ENCODE results near the gene ULBP2. TPM values are rescaled to one million over a fixed set of nuclear protein-coding genes. Genes with fewer than 3 reads are reported as not detected.
A peak's percentile ranks its signal among the peaks of the same experiment; 100 is the strongest.
"Not testable (repeated sequence)": the region's sequence is repeated elsewhere in the genome, so short reads cannot be mapped to it uniquely, and the experiment has no call there.

ULBP2 gene
- total RNA-seq, 2 experiments from 2014 or later: 1.8 to 1.9 TPM

GRCh38 chr6:149965194-149966020 is 23.6 kb downstream of the ULBP2 start:
- Mint-ChIP-seq H3K27ac (peak overlapping the region; percentile 55), H3K4me1 (ENCODE audit: low read depth) (peaks cover 28% of the 10 kb centered on the region), H3K27me3 (peaks cover 97% of the 10 kb centered on the region), H3K36me3 (ENCODE audit: low read depth) (no peaks in the 10 kb centered on the region), H3K9me3 (no peaks in the 10 kb centered on the region), H3K4me3 (peak overlapping the region; percentile 95)
- intact Hi-C loops (cut with DNase I, micrococcal nuclease): no loop called here
- Histone ChIP-seq H3K27ac (ENCODE audit: low read depth in 1 of 2, low read length in 2 of 2) (no peak overlapping the region), H3K4me1 (ENCODE audit: insufficient read depth, low read length) (peaks cover 31% of the 10 kb centered on the region), H3K4me3 (ENCODE audit: low read length) (peak overlapping the region; percentile 55), H3K9me3 (ENCODE audit: control insufficient read depth in 1 of 2, insufficient read depth in 1 of 2, low read length in 2 of 2) (peaks cover 0 to 18% of the 10 kb centered on the region in 2 experiments), H3K36me3 (ENCODE audit: insufficient read depth, low read length) (no peaks in the 10 kb centered on the region), H3K27me3 (ENCODE audit: control insufficient read depth in 1 of 2, insufficient read depth in 2 of 2, low read length in 2 of 2) (peaks cover 51 to 69% of the 10 kb centered on the region in 2 experiments)
- ChIA-PET CTCF (no interaction called here), POLR2A (interaction anchor here (0.9 kb wide), 1 partner anchor 26 kb away, joined by 5 read pairs; no protein-coding TSS in a partner anchor)
- no peak for ATAC-seq (ENCODE audit: poor library complexity)
- peak in 8 of 14 experiments; percentile 13 to 60 (median 47) for DNase-seq
- TF ChIP-seq, protein P1, sequence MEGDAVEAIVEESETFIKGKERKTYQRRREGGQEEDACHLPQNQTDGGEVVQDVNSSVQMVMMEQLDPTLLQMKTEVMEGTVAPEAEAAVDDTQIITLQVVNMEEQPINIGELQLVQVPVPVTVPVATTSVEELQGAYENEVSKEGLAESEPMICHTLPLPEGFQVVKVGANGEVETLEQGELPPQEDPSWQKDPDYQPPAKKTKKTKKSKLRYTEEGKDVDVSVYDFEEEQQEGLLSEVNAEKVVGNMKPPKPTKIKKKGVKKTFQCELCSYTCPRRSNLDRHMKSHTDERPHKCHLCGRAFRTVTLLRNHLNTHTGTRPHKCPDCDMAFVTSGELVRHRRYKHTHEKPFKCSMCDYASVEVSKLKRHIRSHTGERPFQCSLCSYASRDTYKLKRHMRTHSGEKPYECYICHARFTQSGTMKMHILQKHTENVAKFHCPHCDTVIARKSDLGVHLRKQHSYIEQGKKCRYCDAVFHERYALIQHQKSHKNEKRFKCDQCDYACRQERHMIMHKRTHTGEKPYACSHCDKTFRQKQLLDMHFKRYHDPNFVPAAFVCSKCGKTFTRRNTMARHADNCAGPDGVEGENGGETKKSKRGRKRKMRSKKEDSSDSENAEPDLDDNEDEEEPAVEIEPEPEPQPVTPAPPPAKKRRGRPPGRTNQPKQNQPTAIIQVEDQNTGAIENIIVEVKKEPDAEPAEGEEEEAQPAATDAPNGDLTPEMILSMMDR (IDR thresholded peaks at IDR 0.05): no peak

GRCh38 chr6:149966319-149966718 is 24.5 kb downstream of the ULBP2 start:
- H3K9me3 Mint-ChIP-seq; ATAC-seq (ENCODE audit: poor library complexity); H3K36me3 ChIP-seq (ENCODE audit: insufficient read depth, low read length); intact Hi-C loops (cut with DNase I, micrococcal nuclease); H3K4me3 ChIP-seq (ENCODE audit: low read length); CTCF ChIA-PET; H3K36me3 Mint-ChIP-seq (ENCODE audit: low read depth); DNase-seq; H3K27ac ChIP-seq (ENCODE audit: low read depth in 1 of 2, low read length in 2 of 2); H3K27ac Mint-ChIP-seq; POLR2A ChIA-PET: not testable (repeated sequence)
- Histone ChIP-seq H3K4me1 (ENCODE audit: insufficient read depth, low read length) (peaks cover 31% of the 10 kb centered on the region), H3K27me3 (ENCODE audit: control insufficient read depth in 1 of 2, insufficient read depth in 2 of 2, low read length in 2 of 2) (peaks cover 53 to 63% of the 10 kb centered on the region in 2 experiments), H3K9me3 (ENCODE audit: control insufficient read depth in 1 of 2, insufficient read depth in 1 of 2, low read length in 2 of 2) (peaks cover 0 to 18% of the 10 kb centered on the region in 2 experiments)
- Mint-ChIP-seq H3K27me3 (peaks cover 97% of the 10 kb centered on the region), H3K4me1 (ENCODE audit: low read depth) (peaks cover 28% of the 10 kb centered on the region), H3K4me3 (peak overlapping the region; percentile 95)

DNA sequence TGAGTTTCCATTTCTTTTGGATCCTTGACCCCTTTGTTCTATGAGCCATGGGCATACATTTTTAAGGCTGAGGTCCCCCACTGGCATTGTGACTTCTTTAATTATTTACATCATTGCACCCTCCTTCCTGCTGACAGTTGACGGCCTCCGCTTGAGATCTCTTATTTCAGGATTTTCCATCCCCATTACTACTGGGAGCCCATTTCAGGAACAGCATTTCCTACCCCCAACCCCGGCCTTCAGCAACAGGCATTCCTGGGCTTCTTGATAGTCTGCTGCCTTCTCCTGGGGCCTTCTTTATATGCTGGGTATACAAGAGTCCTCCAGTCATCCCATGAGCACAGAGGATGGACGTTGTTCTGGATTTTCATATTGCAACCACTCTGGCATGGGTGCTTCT is 25.8 kb downstream of the ULBP2 start:
- no peak overlapping the region for H3K4me3 ChIP-seq (ENCODE audit: low read length)
- ATAC-seq (ENCODE audit: poor library complexity) (no peak), DNase-seq (no peak)
- Mint-ChIP-seq H3K9me3 (no peaks in the 10 kb centered on the region), H3K27me3 (peaks cover 93% of the 10 kb centered on the region), H3K4me1 (ENCODE audit: low read depth) (peaks cover 28% of the 10 kb centered on the region), H3K27ac (no peak overlapping the region), H3K4me3 (no peak overlapping the region), H3K36me3 (ENCODE audit: low read depth) (no peaks in the 10 kb centered on the region)
- peaks cover 43 to 54% of the 10 kb centered on the region in 2 experiments for H3K27me3 ChIP-seq (ENCODE audit: control insufficient read depth in 1 of 2, insufficient read depth in 2 of 2, low read length in 2 of 2)
- peaks cover 0 to 15% of the 10 kb centered on the region in 2 experiments for H3K9me3 ChIP-seq (ENCODE audit: control insufficient read depth in 1 of 2, insufficient read depth in 1 of 2, low read length in 2 of 2)
- POLR2A ChIA-PET: no interaction called here
- no peak overlapping the region for H3K27ac ChIP-seq (ENCODE audit: low read depth in 1 of 2, low read length in 2 of 2)
- no peaks in the 10 kb centered on the region for H3K36me3 ChIP-seq (ENCODE audit: insufficient read depth, low read length)
- peaks cover 31% of the 10 kb centered on the region for H3K4me1 ChIP-seq (ENCODE audit: insufficient read depth, low read length)
- CTCF ChIA-PET: no interaction called here
- intact Hi-C loops (cut with DNase I, micrococcal nuclease): no loop called here
- TF ChIP-seq, protein P1 (IDR thresholded peaks at IDR 0.05): no peak

GRCh38 chr6:149967999-149968398 is 26.2 kb downstream of the ULBP2 start:
- ATAC-seq (ENCODE audit: poor library complexity); H3K4me3 Mint-ChIP-seq; H3K27ac Mint-ChIP-seq; H3K27ac ChIP-seq (ENCODE audit: low read depth in 1 of 2, low read length in 2 of 2); intact Hi-C loops (cut with DNase I, micrococcal nuclease); POLR2A ChIA-PET; CTCF ChIA-PET; H3K9me3 Mint-ChIP-seq; H3K36me3 ChIP-seq (ENCODE audit: insufficient read depth, low read length); H3K36me3 Mint-ChIP-seq (ENCODE audit: low read depth); DNase-seq; H3K4me3 ChIP-seq (ENCODE audit: low read length): not testable (repeated sequence)
- H3K4me1 ChIP-seq (ENCODE audit: insufficient read depth, low read length): peaks cover 27% of the 10 kb centered on the region
- H3K27me3 Mint-ChIP-seq: peaks cover 93% of the 10 kb centered on the region
- H3K27me3 ChIP-seq (ENCODE audit: control insufficient read depth in 1 of 2, insufficient read depth in 2 of 2, low read length in 2 of 2): peaks cover 39 to 52% of the 10 kb centered on the region in 2 experiments
- peaks cover 0 to 13% of the 10 kb centered on the region in 2 experiments for H3K9me3 ChIP-seq (ENCODE audit: control insufficient read depth in 1 of 2, insufficient read depth in 1 of 2, low read length in 2 of 2)
- peaks cover 27% of the 10 kb centered on the region for H3K4me1 Mint-ChIP-seq (ENCODE audit: low read depth)

- ATAC-seq (ENCODE audit: poor library complexity); H3K27ac ChIP-seq (ENCODE audit: low read depth in 1 of 2, low read length in 2 of 2); CTCF ChIA-PET; DNase-seq; H3K27ac Mint-ChIP-seq; POLR2A ChIA-PET; H3K4me3 ChIP-seq (ENCODE audit: low read length); H3K36me3 ChIP-seq (ENCODE audit: insufficient read depth, low read length); H3K4me3 Mint-ChIP-seq; intact Hi-C loops (cut with DNase I, micrococcal nuclease); H3K9me3 Mint-ChIP-seq; H3K36me3 Mint-ChIP-seq (ENCODE audit: low read depth): not testable (repeated sequence)
- Mint-ChIP-seq H3K4me1 (ENCODE audit: low read depth) (peaks cover 19% of the 10 kb centered on the region), H3K27me3 (peaks cover 90% of the 10 kb centered on the region)
- peaks cover 33 to 48% of the 10 kb centered on the region in 2 experiments for H3K27me3 ChIP-seq (ENCODE audit: control insufficient read depth in 1 of 2, insufficient read depth in 2 of 2, low read length in 2 of 2)
- peaks cover 18% of the 10 kb centered on the region for H3K4me1 ChIP-seq (ENCODE audit: insufficient read depth, low read length)
- H3K9me3 ChIP-seq (ENCODE audit: control insufficient read depth in 1 of 2, insufficient read depth in 1 of 2, low read length in 2 of 2): peaks cover 0 to 11% of the 10 kb centered on the region in 2 experiments
Measured at GRCh38 chr6:149968909-149969308, 27.1 kb downstream of the ULBP2 start.

All from CD4-positive, alpha-beta T cell (primary cell).